GM12892 (cell line): ENCODE results near the gene PROM2.

ENCODE experiments used
- DNase-seq: peaks from one replicate; pipeline ENCODE4 v3.0.0; 2011; ENCODE audit not compliant: insufficient read length
- FAIRE-seq: peaks from 2 replicates; lab custom pipeline; 2011; peaks lifted over from hg19 to GRCh38; lab: Jason Lieb, UNC
- POLR2A ChIP-seq: IDR thresholded peaks from 2 replicates; pipeline ENCODE4 v1.6.1; 2011; ENCODE audit warnings: low read depth, low read length, control low read depth
- POLR2AphosphoS5 ChIP-seq: IDR thresholded peaks from 2 replicates; pipeline ENCODE4 v1.6.1; 2011; ENCODE audit warnings: low read depth, low read length, control low read depth
- TAF1 ChIP-seq: IDR thresholded peaks from 2 replicates; pipeline ENCODE4 v1.6.1; 2011; ENCODE audit warnings: low read depth, mild to moderate bottlenecking, control low read depth, low read length, borderline replicate concordance

Gene PROM2

GRCh38 chr2:95320344-95320712, 46.1 kb downstream of the PROM2 start:
- TF ChIP-seq POLR2A, result no peak
- no peak for TF ChIP-seq POLR2AphosphoS5
- TF ChIP-seq TAF1, result no peak
- no peak for DNase-seq
- no peak for FAIRE-seq

- FAIRE-seq (no peak), DNase-seq (no peak)
- TF ChIP-seq POLR2AphosphoS5 (no peak), TAF1 (no peak), POLR2A (no peak)
Observed at GRCh38 chr2:95320986-95321767, 46.9 kb downstream of the PROM2 start.

GRCh38 chr2:95323347-95324155, 49.3 kb downstream of the PROM2 start:
- no peak for DNase-seq
- FAIRE-seq, result no peak
- no peak for TF ChIP-seq POLR2A
- no peak for TF ChIP-seq POLR2AphosphoS5
- TF ChIP-seq TAF1, result no peak

- DNase-seq, result no peak
- no peak for FAIRE-seq
- TF ChIP-seq TAF1 (no peak), POLR2A (no peak), POLR2AphosphoS5 (no peak)
Observed at GRCh38 chr2:95325026-95325425, 50.8 kb downstream of the PROM2 start.

GRCh38 chr2:95325590-95326432, 51.6 kb downstream of the PROM2 start:
- FAIRE-seq (peak; percentile 68), DNase-seq (no peak)
- no peak for TF ChIP-seq POLR2AphosphoS5
- TF ChIP-seq TAF1, result no peak
- no peak for TF ChIP-seq POLR2A

- TF ChIP-seq POLR2A (no peak), TAF1 (no peak), POLR2AphosphoS5 (no peak)
- DNase-seq (no peak), FAIRE-seq (no peak)
Observed at GRCh38 chr2:95326433-95327140, 52.3 kb downstream of the PROM2 start.

- no peak for DNase-seq
Observed at GRCh38 chr2:95327861-95328260, 53.6 kb downstream of the PROM2 start.

GRCh38 chr2:95328358-95329125, 54.3 kb downstream of the PROM2 start:
- FAIRE-seq (no peak), DNase-seq (no peak)
- TF ChIP-seq POLR2AphosphoS5, result no peak
- TF ChIP-seq POLR2A, result no peak
- no peak for TF ChIP-seq TAF1

More at GRCh38 chr2:95327861-95328260, 53.6 kb downstream of the PROM2 start:
- TF ChIP-seq POLR2A (no peak), POLR2AphosphoS5 (no peak), TAF1 (no peak)
- no peak for FAIRE-seq

GRCh38 chr2:95329401-95329800, 55.2 kb downstream of the PROM2 start:
- TF ChIP-seq POLR2AphosphoS5 (no peak), TAF1 (no peak)
- no peak for FAIRE-seq
- no peak for DNase-seq

- TF ChIP-seq POLR2AphosphoS5 (no peak), POLR2A (no peak), TAF1 (no peak)
- no peak for FAIRE-seq
- no peak for DNase-seq
Observed at GRCh38 chr2:95329891-95330793, 55.9 kb downstream of the PROM2 start.
